ENCODE results near the gene S1PR2.
A peak's percentile ranks its signal among the peaks of the same experiment; 100 is the strongest.

Gene S1PR2, protein sequence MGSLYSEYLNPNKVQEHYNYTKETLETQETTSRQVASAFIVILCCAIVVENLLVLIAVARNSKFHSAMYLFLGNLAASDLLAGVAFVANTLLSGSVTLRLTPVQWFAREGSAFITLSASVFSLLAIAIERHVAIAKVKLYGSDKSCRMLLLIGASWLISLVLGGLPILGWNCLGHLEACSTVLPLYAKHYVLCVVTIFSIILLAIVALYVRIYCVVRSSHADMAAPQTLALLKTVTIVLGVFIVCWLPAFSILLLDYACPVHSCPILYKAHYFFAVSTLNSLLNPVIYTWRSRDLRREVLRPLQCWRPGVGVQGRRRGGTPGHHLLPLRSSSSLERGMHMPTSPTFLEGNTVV

DNA sequence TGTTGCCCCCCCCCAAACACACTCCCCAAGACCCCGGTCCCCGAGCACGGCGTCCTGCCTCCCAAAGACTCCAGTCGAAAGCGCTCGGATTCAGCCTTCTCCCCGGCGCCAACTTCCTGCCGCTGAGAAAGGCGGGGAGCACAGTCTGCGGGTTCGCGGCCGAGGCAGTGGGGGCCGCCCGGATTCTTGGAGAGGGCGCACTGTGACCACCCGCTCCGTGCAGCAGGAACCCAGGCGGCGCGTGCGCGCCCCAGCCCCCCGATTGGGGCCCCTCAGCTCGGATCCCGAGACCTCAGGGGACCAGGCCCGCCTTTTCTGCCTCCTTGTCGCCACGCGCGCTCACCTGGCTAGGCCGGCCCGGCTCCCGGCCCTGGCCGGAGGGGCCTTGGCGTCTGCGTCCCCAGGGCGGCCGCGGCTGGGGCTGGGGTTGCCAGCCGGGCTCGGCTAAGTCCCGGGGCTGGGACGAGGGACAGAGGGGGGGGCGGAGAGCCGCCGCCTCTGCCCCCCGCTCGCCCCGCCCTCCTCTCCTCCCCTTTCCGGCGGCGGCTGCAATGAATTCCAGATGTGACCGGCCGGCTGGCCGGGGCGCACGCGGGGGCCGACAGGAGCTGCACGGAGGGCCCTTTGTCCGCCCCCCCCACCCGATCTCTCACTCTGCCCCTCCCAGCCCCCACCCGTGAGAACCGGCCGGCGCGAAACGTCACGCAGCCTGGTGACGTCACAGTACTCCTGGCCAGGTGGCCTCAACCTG lies at the start of gene S1PR2:
S1PR2 (minus strand) TSS at position 471 of the 751 bp plus-strand sequence. CDS start 6,426 bp downstream, outside the sequence.
- no peak for DNase-seq (ENCODE audit: low read depth)

DNA sequence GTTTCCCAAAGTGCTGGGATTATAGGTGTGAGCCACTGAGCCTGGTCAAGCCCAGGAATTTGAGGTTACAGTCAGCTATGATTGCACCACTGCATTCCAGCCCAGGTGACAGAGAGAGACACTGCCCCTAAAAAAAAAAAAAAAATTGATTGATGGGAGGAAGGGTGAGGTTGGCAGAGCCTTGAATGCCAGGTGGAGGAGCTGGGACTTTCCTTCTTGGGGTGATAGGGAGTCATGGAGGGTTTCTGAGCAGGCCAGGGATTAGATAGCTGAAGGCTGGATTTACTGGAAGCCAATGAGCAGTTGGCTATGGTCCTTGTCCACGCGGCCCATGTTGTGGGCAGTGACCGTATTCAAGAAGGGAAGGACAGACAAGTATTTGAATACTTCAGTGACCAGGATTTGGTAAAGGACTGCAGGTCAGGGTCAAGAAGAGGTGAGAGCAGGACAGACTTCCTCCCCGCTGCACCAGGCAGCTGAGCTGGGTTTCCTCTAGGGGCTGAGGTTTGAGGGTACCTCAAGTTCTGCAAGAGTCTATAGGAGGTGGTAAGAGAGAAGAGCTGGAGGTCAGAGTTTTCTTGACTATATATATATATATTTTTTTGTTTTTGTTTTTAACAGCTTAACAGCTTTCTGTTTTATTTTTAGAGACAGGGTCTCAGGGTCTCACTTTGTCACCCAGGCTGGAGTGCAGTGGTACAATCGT lies 48.8 kb upstream of the S1PR2 start:
- DNase-seq (ENCODE audit: low read depth): no peak

DNA sequence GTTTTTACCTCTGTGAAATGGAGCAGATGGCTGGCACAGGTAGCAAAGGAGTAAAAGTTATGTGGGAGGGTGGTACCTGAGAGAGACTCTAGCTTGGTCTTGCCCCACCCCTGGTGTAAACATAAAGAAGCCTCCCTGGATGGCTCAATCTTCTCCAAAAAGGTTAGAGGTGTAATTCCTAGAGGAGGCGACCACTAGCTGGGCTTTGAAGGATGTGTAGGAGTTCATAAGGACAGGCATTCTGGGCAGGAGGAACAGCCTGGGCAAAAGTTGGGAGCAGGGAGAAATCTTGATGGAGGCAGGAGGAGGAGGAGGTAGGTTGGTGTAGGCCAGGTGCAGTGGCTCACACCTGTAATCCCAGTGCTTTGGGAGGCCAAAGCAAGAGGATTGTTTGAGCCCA lies 47.8 kb upstream of the S1PR2 start:
- DNase-seq (ENCODE audit: low read depth): no peak

DNA sequence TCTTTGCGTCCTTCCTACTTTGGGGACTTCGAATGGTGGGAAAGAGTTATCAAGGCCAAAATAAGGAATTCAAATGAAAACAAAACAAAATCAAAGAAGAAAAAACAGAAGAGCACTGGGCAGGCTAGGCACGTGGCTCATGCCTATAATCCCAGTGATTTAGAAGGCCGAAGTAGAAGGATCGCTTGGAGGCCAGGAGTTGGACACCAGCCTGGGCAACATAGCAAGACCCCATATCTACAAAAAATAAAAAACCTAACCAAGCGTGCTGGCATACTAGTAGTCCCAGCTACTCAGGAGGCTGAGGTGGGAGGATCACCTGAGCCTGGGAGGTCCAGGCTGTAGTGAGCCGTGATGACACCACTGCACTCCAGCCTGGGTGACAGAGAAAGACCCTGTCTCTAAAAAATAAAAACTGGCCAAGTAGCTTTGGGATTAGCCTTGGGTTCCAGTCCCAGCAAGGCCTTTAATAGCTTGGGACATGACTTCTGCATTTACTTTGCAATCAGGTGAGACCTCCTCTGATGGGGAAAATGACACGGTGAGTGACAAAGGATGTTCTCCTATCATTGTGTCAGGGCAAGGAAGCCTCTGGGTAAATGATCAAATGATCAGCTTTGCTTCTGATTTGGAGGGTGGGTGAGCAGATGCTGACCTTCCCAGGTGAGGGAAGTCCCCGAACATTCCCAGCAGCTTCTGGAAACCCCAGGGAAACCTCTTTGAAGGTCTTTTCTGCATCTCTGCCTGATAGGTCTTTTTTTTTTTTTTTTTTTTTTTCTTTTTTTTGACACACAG lies 46.9 kb upstream of the S1PR2 start:
- DNase-seq (ENCODE audit: low read depth): no peak

DNA sequence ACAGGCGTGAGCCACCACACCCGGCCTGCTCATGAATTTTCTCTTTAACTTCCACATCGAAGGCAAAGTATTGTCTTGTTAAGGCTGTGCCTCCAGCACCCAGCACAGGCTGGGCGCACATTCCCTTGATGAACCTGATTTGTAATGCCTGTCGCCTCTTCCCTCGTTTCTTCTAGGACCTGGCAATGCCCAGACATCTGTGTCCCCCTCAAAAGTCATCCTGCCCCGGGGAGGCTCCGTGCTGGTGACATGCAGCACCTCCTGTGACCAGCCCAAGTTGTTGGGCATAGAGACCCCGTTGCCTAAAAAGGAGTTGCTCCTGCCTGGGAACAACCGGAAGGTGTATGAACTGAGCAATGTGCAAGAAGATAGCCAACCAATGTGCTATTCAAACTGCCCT lies 43.5 kb upstream of the S1PR2 start:
- DNase-seq (ENCODE audit: low read depth): no peak

- DNase-seq (ENCODE audit: low read depth): no peak
Measured at GRCh38 chr19:10271543-10272086, 40.5 kb upstream of the S1PR2 start.

GRCh38 chr19:10270616-10271394 lies 39.7 kb upstream of the S1PR2 start, which contains the start of gene ICAM1:
TSS of gene ICAM1 (plus strand) at chr19:10271120. CDS start at chr19:10271160, 40 bp downstream.
- no peak for DNase-seq (ENCODE audit: low read depth)

GRCh38 chr19:10270180-10270615 lies 39.1 kb upstream of the S1PR2 start:
- DNase-seq (ENCODE audit: low read depth): no peak

GRCh38 chr19:10269333-10270179 lies 38.4 kb upstream of the S1PR2 start:
- peak; percentile 22 for DNase-seq (ENCODE audit: low read depth)

GRCh38 chr19:10268071-10268470 lies 36.9 kb upstream of the S1PR2 start:
- no peak for DNase-seq (ENCODE audit: low read depth)

DNA sequence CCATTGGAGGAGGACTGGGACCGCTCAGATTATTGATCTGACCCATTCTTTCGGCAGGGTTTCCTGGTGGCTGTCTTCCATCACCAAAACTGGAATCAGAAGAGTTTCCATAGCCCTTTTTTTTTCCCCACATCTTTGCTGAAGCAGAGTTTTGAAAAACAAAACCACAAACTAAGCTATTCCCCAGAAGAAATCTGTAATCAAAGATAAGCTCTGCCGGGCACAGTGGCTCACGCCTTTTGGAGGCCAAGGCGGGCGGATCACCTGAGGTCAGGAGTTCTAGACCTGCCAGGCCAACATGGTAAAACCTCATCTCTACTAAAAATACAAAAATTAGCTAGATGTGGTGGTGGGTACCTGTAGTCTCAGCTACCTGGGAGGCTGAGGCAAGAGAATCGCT lies 35.6 kb upstream of the S1PR2 start:
- DNase-seq (ENCODE audit: low read depth): no peak

DNA sequence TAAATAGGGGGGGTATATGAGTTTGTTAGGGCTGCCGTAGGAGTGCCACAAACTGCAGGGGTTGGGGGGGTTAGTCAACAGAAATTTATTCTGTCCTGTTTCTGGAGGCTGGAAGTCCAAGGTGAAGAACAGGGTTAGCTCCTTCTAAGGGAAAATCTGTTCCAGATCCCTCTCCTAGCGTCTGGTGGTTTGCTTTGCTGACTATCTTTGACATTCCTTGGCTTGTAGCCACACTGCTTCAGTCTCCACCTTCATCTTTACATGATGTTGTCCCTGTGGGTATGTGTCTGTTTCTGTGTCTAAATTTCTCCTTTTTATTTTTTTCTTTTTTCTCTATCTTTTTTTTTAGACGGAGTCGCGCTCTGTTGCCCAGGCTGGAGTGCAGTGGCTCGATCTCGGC lies 31.6 kb upstream of the S1PR2 start:
- DNase-seq (ENCODE audit: low read depth): no peak

DNA sequence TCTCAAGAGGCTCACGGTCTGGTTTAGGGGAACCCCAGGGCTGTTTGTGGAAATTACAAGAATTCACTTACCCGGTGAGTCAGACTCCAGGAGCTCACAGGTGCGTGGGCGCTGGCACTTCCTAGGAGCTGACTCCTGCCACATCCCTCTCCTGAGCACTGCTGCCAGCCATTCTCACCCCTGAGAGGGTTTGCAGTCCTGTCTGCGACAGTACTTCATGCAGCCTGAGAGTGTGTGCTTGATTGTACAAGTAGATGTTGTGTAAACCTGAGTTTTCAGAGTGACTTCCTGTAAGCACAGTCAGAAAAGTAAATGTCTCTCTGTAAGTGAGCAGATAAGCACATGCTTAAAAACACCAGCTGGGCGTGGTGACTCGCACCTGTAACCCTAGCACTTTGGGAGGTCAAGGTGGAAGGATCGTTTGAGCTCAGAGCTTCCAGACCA lies 29.0 kb upstream of the S1PR2 start:
- no peak for DNase-seq (ENCODE audit: low read depth)

DNA sequence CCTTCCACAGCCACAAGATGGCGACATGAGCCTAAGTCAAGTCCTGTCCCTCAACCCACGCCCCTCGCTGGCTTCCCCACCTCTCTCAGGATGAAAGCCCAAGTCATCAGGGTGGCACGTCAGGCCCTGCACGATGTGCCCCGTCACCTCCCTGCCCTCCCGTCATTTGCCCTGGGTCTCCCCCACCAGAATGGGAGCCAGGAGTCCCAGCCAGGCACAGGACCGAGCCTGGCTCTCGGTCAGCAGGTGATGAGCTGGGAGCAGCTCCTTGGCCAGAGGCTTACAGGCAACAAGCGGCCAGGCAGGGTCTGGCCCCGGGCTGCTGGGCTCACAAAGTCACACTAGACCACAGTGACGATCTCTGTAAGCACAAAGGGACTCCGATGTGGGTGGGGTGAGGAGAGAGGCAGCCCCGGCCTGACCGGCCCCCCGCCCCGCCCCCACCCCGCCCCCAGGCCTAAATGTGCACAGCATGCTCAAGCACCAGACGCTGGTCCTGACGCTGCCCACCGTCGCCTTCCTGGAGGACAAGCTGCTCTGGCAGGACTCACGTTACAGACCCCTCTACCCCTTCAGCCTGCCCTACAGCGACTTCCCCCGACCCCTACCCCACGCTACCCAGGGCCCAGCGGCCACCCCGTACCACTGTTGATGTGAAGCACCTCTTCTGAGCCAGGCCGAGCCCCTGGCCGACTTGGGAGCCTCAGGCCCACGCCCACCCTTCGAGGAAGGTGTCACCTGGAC lies 28.2 kb upstream of the S1PR2 start:
- peak; percentile 75 for DNase-seq (ENCODE audit: low read depth)

GRCh38 chr19:10258080-10258710 lies 27.1 kb upstream of the S1PR2 start:
- no peak for DNase-seq (ENCODE audit: low read depth)

GRCh38 chr19:10256970-10257615 lies 26.0 kb upstream of the S1PR2 start:
- no peak for DNase-seq (ENCODE audit: low read depth)

GRCh38 chr19:10256551-10256950 lies 25.4 kb upstream of the S1PR2 start:
- no peak for DNase-seq (ENCODE audit: low read depth)

- no peak for DNase-seq (ENCODE audit: low read depth)
Measured at GRCh38 chr19:10255358-10255757, 24.2 kb upstream of the S1PR2 start.
